Sigmoid colon (tissue), 4 donors: Measurements from ENCODE around the gene CLSTN2.

Experiments used
- EP300 ChIP-seq, 4 donors: sonication (generic); formaldehyde crosslinking; IDR thresholded peaks; one replicate each; pipeline ENCODE4 v1.6.1; 2017; ENCODE audit warnings: antibody characterized with exemption in 4 of 4
- POLR2A ChIP-seq, 2 donors: fragments of 450-650 bp; IDR thresholded peaks; one replicate each; pipeline ENCODE4 v1.6.1; 2016; ENCODE audit warnings: antibody characterized with exemption in 2 of 2, mild to moderate bottlenecking in 2 of 2, moderate library complexity in 2 of 2
- POLR2AphosphoS5 ChIP-seq, 4 donors: sonication (generic); formaldehyde crosslinking; IDR thresholded peaks; one replicate each; pipeline ENCODE4 v1.6.1; 2017; ENCODE audit warnings: antibody characterized with exemption in 4 of 4
- TF ChIP-seq, protein P1 (sequence below), 4 experiments: fragments of 450-650 bp in 3 of 4; fragments of 200-600 bp in 1 of 4; IDR thresholded peaks; one replicate each; pipeline ENCODE4 v1.5.1; 2016 to 2019; ENCODE audit warnings: antibody characterized with exemption in 4 of 4, mild to moderate bottlenecking in 3 of 4, moderate library complexity in 2 of 4

DNA sequence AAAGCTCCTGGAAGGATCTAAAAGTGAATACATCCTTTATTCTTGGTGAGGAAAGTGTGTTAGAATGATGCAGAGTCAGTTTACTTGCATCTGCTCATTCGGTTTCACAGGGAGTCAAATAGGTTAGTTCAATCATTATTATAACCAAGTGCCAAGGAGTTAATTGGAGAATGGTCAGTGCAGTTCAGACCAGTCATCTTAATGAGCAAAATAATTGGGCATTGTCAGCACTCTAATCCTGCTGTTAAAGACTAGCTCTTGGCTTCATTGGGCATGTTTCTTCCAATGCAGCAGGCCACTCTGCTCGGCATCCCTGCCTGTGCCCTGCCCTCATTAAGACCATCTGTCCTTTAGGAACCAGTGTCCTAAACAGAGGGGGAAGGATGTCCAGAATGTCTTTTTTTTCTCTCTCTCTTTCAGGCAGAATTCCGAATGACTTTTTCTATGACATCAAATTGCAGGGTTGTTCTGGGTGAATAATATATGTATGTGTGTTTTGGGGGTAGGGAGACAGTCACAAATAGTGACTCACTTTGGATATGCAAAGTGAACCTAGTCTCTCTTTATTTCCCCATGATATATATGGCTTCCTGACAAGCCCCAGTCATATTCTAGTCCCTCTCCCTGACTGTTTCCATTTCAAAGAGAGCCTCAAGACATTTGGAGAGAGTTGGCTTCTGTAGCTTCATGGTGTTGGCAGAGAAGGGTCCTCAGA is 537.5 kb downstream of the CLSTN2 start:
- TF ChIP-seq, protein P1, sequence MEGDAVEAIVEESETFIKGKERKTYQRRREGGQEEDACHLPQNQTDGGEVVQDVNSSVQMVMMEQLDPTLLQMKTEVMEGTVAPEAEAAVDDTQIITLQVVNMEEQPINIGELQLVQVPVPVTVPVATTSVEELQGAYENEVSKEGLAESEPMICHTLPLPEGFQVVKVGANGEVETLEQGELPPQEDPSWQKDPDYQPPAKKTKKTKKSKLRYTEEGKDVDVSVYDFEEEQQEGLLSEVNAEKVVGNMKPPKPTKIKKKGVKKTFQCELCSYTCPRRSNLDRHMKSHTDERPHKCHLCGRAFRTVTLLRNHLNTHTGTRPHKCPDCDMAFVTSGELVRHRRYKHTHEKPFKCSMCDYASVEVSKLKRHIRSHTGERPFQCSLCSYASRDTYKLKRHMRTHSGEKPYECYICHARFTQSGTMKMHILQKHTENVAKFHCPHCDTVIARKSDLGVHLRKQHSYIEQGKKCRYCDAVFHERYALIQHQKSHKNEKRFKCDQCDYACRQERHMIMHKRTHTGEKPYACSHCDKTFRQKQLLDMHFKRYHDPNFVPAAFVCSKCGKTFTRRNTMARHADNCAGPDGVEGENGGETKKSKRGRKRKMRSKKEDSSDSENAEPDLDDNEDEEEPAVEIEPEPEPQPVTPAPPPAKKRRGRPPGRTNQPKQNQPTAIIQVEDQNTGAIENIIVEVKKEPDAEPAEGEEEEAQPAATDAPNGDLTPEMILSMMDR (IDR thresholded peaks at IDR 0.05): no peak
- TF ChIP-seq EP300 (IDR thresholded peaks at IDR 0.05) (no peak), POLR2A (IDR thresholded peaks at IDR 0.05) (no peak), POLR2AphosphoS5 (IDR thresholded peaks at IDR 0.05) (no peak)
